ENCODE results near the gene FUZ.

FUZ gene

GRCh38 chr19:49843265-49843664 is 30.2 kb upstream of the FUZ start:
- TF ChIP-seq NFIC (IDR thresholded peaks at IDR 0.05): no peak
- TF ChIP-seq, protein P1, sequence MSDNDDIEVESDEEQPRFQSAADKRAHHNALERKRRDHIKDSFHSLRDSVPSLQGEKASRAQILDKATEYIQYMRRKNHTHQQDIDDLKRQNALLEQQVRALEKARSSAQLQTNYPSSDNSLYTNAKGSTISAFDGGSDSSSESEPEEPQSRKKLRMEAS (IDR thresholded peaks at IDR 0.05): no peak
- no peak for TF ChIP-seq EGR1 (IDR thresholded peaks at IDR 0.05)
- no peak for TF ChIP-seq REST (IDR thresholded peaks at IDR 0.05; ENCODE audit: low read depth)
- no peak for TF ChIP-seq TAF1 (IDR thresholded peaks at IDR 0.05; ENCODE audit: low read depth)

DNA sequence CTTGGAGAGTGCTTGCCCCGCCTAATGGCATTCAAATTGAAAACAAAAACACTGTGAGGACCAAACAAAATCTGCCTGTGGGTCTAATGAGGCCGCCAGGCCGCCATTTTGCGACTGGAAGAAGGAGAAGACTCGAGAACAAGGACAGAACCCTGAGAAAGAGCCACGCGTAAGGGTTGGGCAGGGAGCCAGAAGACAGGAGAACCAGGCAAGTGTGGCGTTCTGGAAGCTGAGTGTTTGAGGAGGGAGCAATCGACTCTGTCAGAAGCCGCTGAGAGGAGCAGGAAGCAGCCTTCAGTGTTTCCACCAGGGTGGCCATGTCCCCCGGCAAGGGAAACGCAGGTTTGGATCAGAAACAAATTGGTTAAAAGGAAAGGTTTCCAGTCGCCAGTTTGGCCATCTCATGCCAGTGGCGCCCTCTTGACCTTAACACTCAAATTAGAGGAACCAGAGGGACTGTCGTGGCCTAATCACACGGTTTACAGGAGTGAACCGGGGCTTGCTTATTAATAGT is 27.7 kb upstream of the FUZ start:
- TF ChIP-seq REST (IDR thresholded peaks at IDR 0.05; ENCODE audit: low read depth) (no peak), NFIC (IDR thresholded peaks at IDR 0.05) (no peak), RAD21 (IDR thresholded peaks at IDR 0.05; ENCODE audit: low read depth) (no peak), CREB1 (IDR thresholded peaks at IDR 0.05; ENCODE audit: low read depth) (no peak), EGR1 (IDR thresholded peaks at IDR 0.05) (no peak)

GRCh38 chr19:49840321-49840720 is 27.2 kb upstream of the FUZ start:
- TF ChIP-seq EGR1 (IDR thresholded peaks at IDR 0.05) (no peak), CREB1 (IDR thresholded peaks at IDR 0.05; ENCODE audit: low read depth) (no peak), USF1 (IDR thresholded peaks at IDR 0.05) (no peak), EP300 (IDR thresholded peaks at IDR 0.05; ENCODE audit: borderline replicate concordance) (no peak), YY1 (IDR thresholded peaks at IDR 0.05; ENCODE audit: low read depth) (no peak), CEBPB (IDR thresholded peaks at IDR 0.05) (no peak), NFIC (IDR thresholded peaks at IDR 0.05) (no peak)

DNA sequence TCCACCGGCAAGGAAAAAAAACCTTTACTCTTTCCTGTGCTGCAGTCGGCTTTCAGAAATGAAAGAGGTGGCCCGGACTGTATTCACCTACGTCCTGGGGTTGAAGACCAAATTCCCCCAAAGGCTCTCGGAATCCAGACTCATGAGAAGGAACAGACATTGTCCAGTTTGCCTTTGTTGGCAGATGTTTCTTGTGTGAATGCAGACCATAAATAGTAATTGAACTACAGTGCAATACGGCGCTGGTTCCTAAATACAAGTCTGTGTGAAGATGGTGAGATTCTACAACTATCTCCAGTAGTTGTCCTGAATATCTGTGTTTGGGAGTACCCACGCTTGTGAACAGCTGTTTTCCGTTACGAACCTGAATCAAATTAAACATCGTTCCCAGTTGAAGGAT is 26.6 kb upstream of the FUZ start:
- TF ChIP-seq YY1 (IDR thresholded peaks at IDR 0.05; ENCODE audit: low read depth) (no peak), TAF1 (IDR thresholded peaks at IDR 0.05; ENCODE audit: low read depth) (no peak), EGR1 (IDR thresholded peaks at IDR 0.05) (no peak), CEBPB (IDR thresholded peaks at IDR 0.05) (no peak)

DNA sequence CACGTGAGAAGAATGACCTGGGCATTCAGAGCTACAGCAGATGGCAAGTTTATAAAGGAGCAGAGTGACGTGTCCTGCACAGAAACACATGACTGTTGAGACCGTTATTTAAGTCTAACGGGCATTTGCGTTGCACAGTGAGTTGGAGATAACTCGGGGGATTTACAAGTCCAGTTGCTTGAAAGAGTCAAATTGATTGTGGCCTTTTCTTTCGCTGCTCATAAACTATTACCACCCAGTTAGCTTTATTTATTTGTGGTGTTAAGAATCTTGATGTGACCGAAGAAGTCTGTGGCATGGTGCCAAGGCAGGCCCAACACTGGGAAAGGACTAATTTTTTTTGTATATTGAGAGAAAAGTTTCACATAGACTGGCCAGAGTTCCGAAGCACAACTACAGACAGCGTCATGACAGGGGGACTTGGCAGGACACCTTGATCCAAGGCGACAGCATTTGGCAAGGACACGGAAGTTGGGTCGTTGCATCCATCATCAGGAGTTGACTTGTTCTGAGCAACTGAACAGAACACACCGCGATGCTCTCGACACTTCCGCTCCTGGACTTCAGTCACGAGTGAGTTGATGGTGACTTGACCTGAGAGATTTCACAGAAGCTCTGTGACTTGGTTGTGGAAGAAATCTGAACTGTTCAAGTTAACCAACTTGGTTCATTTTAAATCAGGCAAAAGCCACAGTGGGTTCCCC is 25.9 kb upstream of the FUZ start:
- TF ChIP-seq CEBPB (IDR thresholded peaks at IDR 0.05) (no peak), TAF1 (IDR thresholded peaks at IDR 0.05; ENCODE audit: low read depth) (no peak), EP300 (IDR thresholded peaks at IDR 0.05; ENCODE audit: borderline replicate concordance) (no peak), CREB1 (IDR thresholded peaks at IDR 0.05; ENCODE audit: low read depth) (no peak), NFIC (IDR thresholded peaks at IDR 0.05) (no peak), TEAD4 (IDR thresholded peaks at IDR 0.05) (no peak), TCF12 (IDR thresholded peaks at IDR 0.05; ENCODE audit: low read depth) (no peak), ZBTB7A (IDR thresholded peaks at IDR 0.05; ENCODE audit: low read depth) (no peak), EGR1 (IDR thresholded peaks at IDR 0.05) (no peak), REST (IDR thresholded peaks at IDR 0.05; ENCODE audit: low read depth) (no peak), YY1 (IDR thresholded peaks at IDR 0.05; ENCODE audit: low read depth) (no peak), RAD21 (IDR thresholded peaks at IDR 0.05; ENCODE audit: low read depth) (no peak), USF1 (IDR thresholded peaks at IDR 0.05) (no peak), FOXM1 (IDR thresholded peaks at IDR 0.05; ENCODE audit: borderline replicate concordance, low read depth) (no peak)
- TF ChIP-seq, protein P1 (IDR thresholded peaks at IDR 0.05): no peak
